ENCODE results near the gene MED12L.

- TF ChIP-seq CTCF (IDR thresholded peaks at IDR 0.05), result no peak
- TF ChIP-seq POLR2A (IDR thresholded peaks at IDR 0.05), result no peak
- no peak for TF ChIP-seq EP300 (IDR thresholded peaks at IDR 0.05)
These were observed 61.8 kb downstream of the MED12L start for GRCh38 chr3:151147299-151147698.

Measured in ovary (tissue), 3 donors.